ENCODE measurements around the gene CHST6.
"Not testable (repeated sequence)": the region's sequence is repeated elsewhere in the genome, so short reads cannot be mapped to it uniquely, and the experiment has no call there.

The CHST6 gene

GRCh38 chr16:75433732-75434413 lies 61.4 kb downstream of the CHST6 start:
- DNase-seq (ENCODE audit: low read depth): peak; percentile 78

- peak; percentile 59 for DNase-seq (ENCODE audit: low read depth)
These were observed 62.2 kb downstream of the CHST6 start, which contains the start of gene CFDP1 for GRCh38 chr16:75432828-75433731. Gene CFDP1 (minus strand): TSS chr16:75433503. CDS start chr16:75433352, 151 bp downstream.

DNA sequence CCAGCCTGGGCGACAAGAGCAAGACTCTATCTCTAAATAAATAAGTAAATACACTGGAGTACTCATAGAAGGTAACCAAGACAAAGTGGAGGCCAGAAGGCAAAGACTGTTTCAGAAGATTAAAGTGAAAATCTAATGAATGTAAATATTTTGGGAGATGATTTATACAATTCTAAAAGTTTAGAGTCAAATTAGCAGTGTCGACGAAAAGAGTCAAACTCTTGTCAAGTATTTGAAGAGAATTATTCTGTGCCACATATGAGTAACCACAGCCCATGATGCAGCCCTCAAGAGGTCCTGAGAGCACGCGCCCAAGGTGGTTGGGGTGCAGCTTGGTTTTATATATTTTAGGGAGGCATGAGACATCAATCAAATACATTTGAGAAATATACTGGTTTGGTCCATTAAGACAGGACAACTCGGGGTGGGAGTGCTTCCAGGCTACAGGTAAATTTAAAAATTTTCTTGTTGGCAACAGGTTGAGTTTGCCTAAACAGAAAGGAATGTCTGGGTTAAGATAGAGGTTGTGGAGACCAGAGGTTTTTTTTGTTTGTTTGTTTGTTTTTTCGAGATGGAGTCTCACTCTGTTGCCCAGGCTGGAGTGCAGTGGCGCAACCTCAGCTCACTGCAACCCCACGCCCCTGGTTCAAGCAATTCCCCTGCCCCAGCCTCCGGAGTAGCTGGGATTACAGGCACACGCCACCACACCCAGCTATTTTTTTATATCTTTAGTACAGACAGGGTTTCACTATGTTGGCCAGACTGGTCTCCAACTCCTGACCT lies 65.4 kb downstream of the CHST6 start:
- no peak for DNase-seq (ENCODE audit: low read depth)

- not testable (repeated sequence) for DNase-seq (ENCODE audit: low read depth)
These were observed 68.7 kb downstream of the CHST6 start for GRCh38 chr16:75426524-75426923.

DNA sequence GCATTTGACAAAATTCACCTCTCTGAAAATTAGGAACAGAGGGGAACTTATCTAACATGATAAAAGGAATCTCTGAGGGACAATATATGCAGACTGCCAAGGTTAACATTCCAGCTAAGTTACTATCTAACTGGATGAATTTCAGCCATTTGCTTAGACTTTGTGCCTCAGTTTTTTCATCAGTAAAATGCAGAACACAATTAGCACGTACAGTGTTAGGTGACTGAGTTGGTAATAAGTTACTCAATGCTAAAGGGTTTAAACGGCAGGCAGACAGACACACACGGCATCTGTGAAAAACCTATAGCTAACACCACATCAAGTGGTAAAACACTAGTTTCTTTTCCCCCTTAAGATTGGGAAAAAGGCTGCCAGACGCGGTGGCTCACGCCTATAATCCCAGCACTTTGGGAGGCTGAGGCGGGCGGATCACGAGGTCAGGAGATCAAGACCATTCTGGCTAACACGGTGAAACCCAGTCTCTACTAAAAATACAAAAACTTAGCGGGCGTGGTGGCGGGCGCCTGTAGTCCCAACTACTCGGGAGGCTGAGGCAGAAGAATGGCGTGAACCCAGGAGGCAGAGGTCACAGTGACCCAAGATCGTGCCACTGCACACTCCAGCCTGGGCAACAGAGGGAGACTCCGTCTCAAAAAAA lies 71.0 kb downstream of the CHST6 start:
- DNase-seq (ENCODE audit: low read depth): not testable (repeated sequence)

DNA sequence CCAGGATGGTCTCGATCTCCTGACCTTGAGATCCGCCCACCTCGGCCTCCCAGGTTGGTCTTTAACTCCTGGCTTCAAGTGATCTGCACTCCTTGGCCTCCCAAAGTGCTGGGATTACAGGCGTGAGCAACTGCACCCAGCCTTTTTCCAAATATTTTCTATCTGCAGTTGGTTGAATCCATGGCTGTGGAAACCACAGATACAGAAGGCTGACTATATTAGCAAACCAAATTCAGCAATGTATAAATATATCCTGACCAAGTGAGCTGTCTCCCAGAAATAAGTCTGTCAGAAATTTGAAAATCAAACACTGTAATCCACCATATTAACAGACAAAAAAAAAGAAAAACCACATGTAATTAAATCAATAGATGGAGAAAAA lies 71.5 kb downstream of the CHST6 start:
- no peak for DNase-seq (ENCODE audit: low read depth)
